Measurements from ENCODE around the gene GALNS. TPM values are rescaled to one million over a fixed set of nuclear protein-coding genes. Genes with fewer than 3 reads are reported as not detected.
"Not testable (repeated sequence)": the region's sequence is repeated elsewhere in the genome, so short reads cannot be mapped to it uniquely, and the experiment has no call there.

The GALNS gene
- total and polyA plus RNA-seq, 2 donors (not counting 1 experiment from before 2014, with no cell fraction given), result 45.5 to 68.4 TPM

DNA sequence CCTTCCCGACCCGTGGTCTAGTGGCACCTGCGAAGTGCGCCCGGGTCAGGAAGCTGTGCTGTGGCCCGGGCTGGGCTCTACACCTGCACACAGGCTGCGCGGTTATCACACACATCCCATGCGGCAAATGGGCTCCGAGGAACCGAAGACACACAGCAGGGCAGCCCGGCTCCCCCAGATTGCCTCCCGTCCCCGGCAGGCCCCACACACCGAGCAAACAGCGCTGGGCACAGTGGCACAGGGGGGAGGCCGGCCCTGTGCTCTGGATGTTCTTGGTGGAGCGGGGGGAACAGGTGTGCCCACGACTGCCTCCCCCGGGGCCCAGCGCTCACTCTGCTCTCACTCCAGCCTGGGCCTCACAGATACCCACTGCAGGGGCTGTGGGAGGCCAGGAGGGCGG, 38.6 kb upstream of the GALNS start:
- WGBS (ENCODE audit: insufficient coverage), result 75% methylated on average over 17 of the region's 22 CpGs
- DNase-seq, result no peak
- TF ChIP-seq, protein P1, sequence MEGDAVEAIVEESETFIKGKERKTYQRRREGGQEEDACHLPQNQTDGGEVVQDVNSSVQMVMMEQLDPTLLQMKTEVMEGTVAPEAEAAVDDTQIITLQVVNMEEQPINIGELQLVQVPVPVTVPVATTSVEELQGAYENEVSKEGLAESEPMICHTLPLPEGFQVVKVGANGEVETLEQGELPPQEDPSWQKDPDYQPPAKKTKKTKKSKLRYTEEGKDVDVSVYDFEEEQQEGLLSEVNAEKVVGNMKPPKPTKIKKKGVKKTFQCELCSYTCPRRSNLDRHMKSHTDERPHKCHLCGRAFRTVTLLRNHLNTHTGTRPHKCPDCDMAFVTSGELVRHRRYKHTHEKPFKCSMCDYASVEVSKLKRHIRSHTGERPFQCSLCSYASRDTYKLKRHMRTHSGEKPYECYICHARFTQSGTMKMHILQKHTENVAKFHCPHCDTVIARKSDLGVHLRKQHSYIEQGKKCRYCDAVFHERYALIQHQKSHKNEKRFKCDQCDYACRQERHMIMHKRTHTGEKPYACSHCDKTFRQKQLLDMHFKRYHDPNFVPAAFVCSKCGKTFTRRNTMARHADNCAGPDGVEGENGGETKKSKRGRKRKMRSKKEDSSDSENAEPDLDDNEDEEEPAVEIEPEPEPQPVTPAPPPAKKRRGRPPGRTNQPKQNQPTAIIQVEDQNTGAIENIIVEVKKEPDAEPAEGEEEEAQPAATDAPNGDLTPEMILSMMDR (IDR thresholded peaks at IDR 0.05), result no peak
- TF ChIP-seq EZH2 (IDR thresholded peaks at IDR 0.05; ENCODE audit: borderline replicate concordance, insufficient read depth, low read depth, low read length, poor library complexity, severe bottlenecking), result no peak
- peaks cover 15 to 17% of the 10 kb centered on the region in 2 donors for H3K4me1 ChIP-seq (ENCODE audit: control insufficient read depth in 2 of 2, insufficient read depth in 2 of 2, low read length in 2 of 2)
- Mint-ChIP-seq H3K4me3 (no peak overlapping the region), H3K27me3 (no peaks in the 10 kb centered on the region), H3K9me3 (ENCODE audit: insufficient read depth) (no peaks in the 10 kb centered on the region), H3K27ac (no peak overlapping the region), H3K4me1 (peaks cover 12% of the 10 kb centered on the region)
- peak overlapping the region in 1 of 2 donors; percentile 51 for H3K27ac ChIP-seq (ENCODE audit: low read length in 2 of 2)
- intact Hi-C loops (cut with micrococcal nuclease), result no loop called here
- ATAC-seq (ENCODE audit: low read depth), result no peak
- no peak overlapping the region for H2AFZ ChIP-seq (ENCODE audit: insufficient read depth, low read depth, low read length, poor library complexity, severe bottlenecking)
- CTCF ChIA-PET, result no interaction called here
- H3K9me3 ChIP-seq (ENCODE audit: control extremely low read depth in 1 of 3, control insufficient read depth in 2 of 3, insufficient read depth in 1 of 3, low read length in 2 of 3), result no peaks in the 10 kb centered on the region
- no peak overlapping the region for H3K9ac ChIP-seq (ENCODE audit: low read length)
- H3K4me3 ChIP-seq (ENCODE audit: control extremely low read depth in 1 of 5, extremely low read depth in 1 of 5, insufficient read depth in 1 of 5, low read depth in 2 of 5, low read length in 4 of 5), result no peak overlapping the region
- H3K79me2 ChIP-seq (ENCODE audit: control insufficient read depth, insufficient read depth, low read length), result peaks cover 51% of the 10 kb centered on the region
- H3K4me2 ChIP-seq (replicated peaks; ENCODE audit: low read depth, low read length, poor library complexity, severe bottlenecking), result peak overlapping the region; percentile 43
- H3K27me3 ChIP-seq (replicated peaks in 1 of 4; ENCODE audit: control extremely low read depth in 1 of 4, control insufficient read depth in 3 of 4, insufficient read depth in 4 of 4, low read length in 3 of 4), result no peaks in the 10 kb centered on the region
- H4K20me1 ChIP-seq (ENCODE audit: control insufficient read depth, insufficient read depth, low read length, poor library complexity, severe bottlenecking), result peaks cover 94% of the 10 kb centered on the region
- peaks cover 0 to 73% of the 10 kb centered on the region in 2 experiments for H3K36me3 ChIP-seq (replicated peaks in 1 of 2; ENCODE audit: control extremely low read depth in 1 of 2, control insufficient read depth in 1 of 2, extremely low read depth in 1 of 2, insufficient read depth in 2 of 2, low read length in 1 of 2)
- POLR2A ChIA-PET, result interaction anchor here (0.9 kb wide), 1 partner anchor 10 kb away, joined by 3 read pairs; no protein-coding TSS in a partner anchor

DNA sequence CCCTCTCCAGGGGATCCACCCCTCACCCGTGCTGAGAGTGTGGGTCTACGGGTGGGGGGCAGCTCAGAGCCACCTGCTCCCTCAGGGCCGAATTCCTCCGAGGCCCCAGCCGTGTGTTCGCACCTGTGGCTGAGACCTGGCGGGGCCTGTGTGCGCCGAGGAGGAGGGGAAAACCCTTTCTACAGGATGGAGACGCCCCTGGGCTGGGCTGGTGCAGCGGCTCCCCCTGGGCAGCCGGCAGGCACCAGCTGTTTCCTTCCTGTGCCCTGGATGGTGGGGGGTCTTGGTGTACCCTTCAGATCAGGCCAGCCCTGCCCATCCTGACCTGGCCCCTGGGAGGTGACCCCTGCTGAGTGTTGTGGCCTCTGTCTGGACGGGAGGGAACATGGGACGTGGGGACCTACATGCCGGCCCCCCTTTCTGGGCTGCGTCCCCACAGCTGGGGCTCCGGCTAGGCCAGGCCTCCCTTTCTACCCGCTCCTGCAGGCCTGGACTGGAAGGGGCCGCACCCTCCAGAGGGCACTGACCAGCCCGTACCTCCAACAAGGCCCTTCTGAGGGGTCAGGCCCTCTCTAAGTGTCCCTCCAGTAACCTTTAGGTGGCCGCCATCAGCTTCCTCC, 38.0 kb upstream of the GALNS start:
- Histone ChIP-seq H3K4me1 (ENCODE audit: control insufficient read depth in 2 of 2, insufficient read depth in 2 of 2, low read length in 2 of 2) (peaks cover 15 to 17% of the 10 kb centered on the region in 2 donors), H3K4me2 (replicated peaks; ENCODE audit: low read depth, low read length, poor library complexity, severe bottlenecking) (peak overlapping the region; percentile 43), H3K79me2 (ENCODE audit: control insufficient read depth, insufficient read depth, low read length) (peaks cover 46% of the 10 kb centered on the region), H3K9me3 (ENCODE audit: control extremely low read depth in 1 of 3, control insufficient read depth in 2 of 3, insufficient read depth in 1 of 3, low read length in 2 of 3) (no peaks in the 10 kb centered on the region), H3K9ac (ENCODE audit: low read length) (no peak overlapping the region), H2AFZ (ENCODE audit: insufficient read depth, low read depth, low read length, poor library complexity, severe bottlenecking) (no peak overlapping the region), H3K4me3 (ENCODE audit: control extremely low read depth in 1 of 5, extremely low read depth in 1 of 5, insufficient read depth in 1 of 5, low read depth in 2 of 5, low read length in 4 of 5) (no peak overlapping the region), H4K20me1 (ENCODE audit: control insufficient read depth, insufficient read depth, low read length, poor library complexity, severe bottlenecking) (peaks cover 93% of the 10 kb centered on the region), H3K27me3 (replicated peaks in 1 of 4; ENCODE audit: control extremely low read depth in 1 of 4, control insufficient read depth in 3 of 4, insufficient read depth in 4 of 4, low read length in 3 of 4) (no peaks in the 10 kb centered on the region), H3K27ac (ENCODE audit: low read length in 2 of 2) (peak overlapping the region in 1 of 2 donors; percentile 51), H3K36me3 (replicated peaks in 1 of 2; ENCODE audit: control extremely low read depth in 1 of 2, control insufficient read depth in 1 of 2, extremely low read depth in 1 of 2, insufficient read depth in 2 of 2, low read length in 1 of 2) (peaks cover 0 to 73% of the 10 kb centered on the region in 2 experiments)
- peak; percentile 72 for ATAC-seq (ENCODE audit: low read depth)
- TF ChIP-seq, protein P1 (IDR thresholded peaks at IDR 0.05), result no peak
- TF ChIP-seq EZH2 (IDR thresholded peaks at IDR 0.05; ENCODE audit: borderline replicate concordance, insufficient read depth, low read depth, low read length, poor library complexity, severe bottlenecking), result no peak
- Mint-ChIP-seq H3K9me3 (ENCODE audit: insufficient read depth) (no peaks in the 10 kb centered on the region), H3K4me3 (peak overlapping the region; percentile 32), H3K4me1 (peaks cover 12% of the 10 kb centered on the region), H3K27ac (peak overlapping the region; percentile 77), H3K27me3 (no peaks in the 10 kb centered on the region)
- ChIA-PET CTCF (no interaction called here), POLR2A (interaction anchor here (0.9 kb wide), 1 partner anchor 10 kb away, joined by 3 read pairs; no protein-coding TSS in a partner anchor)
- DNase-seq, result peak; percentile 42
- WGBS (ENCODE audit: insufficient coverage), result 45% methylated on average over 19 of the region's 21 CpGs
- intact Hi-C loops (cut with micrococcal nuclease), result no loop called here

DNA sequence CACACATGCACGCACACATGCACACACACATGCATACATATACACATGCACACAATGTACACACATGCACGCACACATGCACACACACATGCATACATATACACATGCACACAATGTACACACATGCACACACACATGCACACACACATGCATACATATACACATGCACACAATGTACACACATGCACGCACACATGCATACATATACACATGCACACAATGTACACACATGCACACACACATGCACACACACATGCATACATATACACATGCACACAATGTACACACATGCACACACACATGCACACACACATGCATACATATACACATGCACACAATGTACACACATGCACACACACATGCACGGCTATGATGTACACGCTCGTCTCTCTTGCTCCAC, 37.5 kb upstream of the GALNS start:
- Histone ChIP-seq H4K20me1 (ENCODE audit: control insufficient read depth, insufficient read depth, low read length, poor library complexity, severe bottlenecking) (peaks cover 88% of the 10 kb centered on the region), H3K4me2 (replicated peaks; ENCODE audit: low read depth, low read length, poor library complexity, severe bottlenecking) (peak overlapping the region; percentile 43), H3K79me2 (ENCODE audit: control insufficient read depth, insufficient read depth, low read length) (peaks cover 40% of the 10 kb centered on the region), H3K36me3 (replicated peaks in 1 of 2; ENCODE audit: control extremely low read depth in 1 of 2, control insufficient read depth in 1 of 2, extremely low read depth in 1 of 2, insufficient read depth in 2 of 2, low read length in 1 of 2) (peaks cover 0 to 72% of the 10 kb centered on the region in 2 experiments), H3K4me1 (ENCODE audit: control insufficient read depth in 2 of 2, insufficient read depth in 2 of 2, low read length in 2 of 2) (peaks cover 15 to 17% of the 10 kb centered on the region in 2 donors)
- H3K27ac ChIP-seq (ENCODE audit: low read length in 2 of 2); DNase-seq; H3K27me3 ChIP-seq (replicated peaks in 1 of 4; ENCODE audit: control extremely low read depth in 1 of 4, control insufficient read depth in 3 of 4, insufficient read depth in 4 of 4, low read length in 3 of 4); H3K9me3 ChIP-seq (ENCODE audit: control extremely low read depth in 1 of 3, control insufficient read depth in 2 of 3, insufficient read depth in 1 of 3, low read length in 2 of 3); H3K9me3 Mint-ChIP-seq (ENCODE audit: insufficient read depth); H3K27me3 Mint-ChIP-seq; ATAC-seq (ENCODE audit: low read depth); H2AFZ ChIP-seq (ENCODE audit: insufficient read depth, low read depth, low read length, poor library complexity, severe bottlenecking); intact Hi-C loops (cut with micrococcal nuclease); CTCF ChIA-PET; H3K4me3 ChIP-seq (ENCODE audit: control extremely low read depth in 1 of 5, extremely low read depth in 1 of 5, insufficient read depth in 1 of 5, low read depth in 2 of 5, low read length in 4 of 5); H3K9ac ChIP-seq (ENCODE audit: low read length): not testable (repeated sequence)
- H3K4me1 Mint-ChIP-seq, result peaks cover 12% of the 10 kb centered on the region
- H3K27ac Mint-ChIP-seq, result peak overlapping the region; percentile 77
- peak overlapping the region; percentile 32 for H3K4me3 Mint-ChIP-seq
- POLR2A ChIA-PET, result interaction anchor here (0.9 kb wide), 1 partner anchor 11 kb away, joined by 3 read pairs; no protein-coding TSS in a partner anchor
- WGBS (ENCODE audit: insufficient coverage), result 46% methylated on average over 3 of the region's 6 CpGs

All from B cell (primary cell).